B cell (primary cell): ENCODE measurements around the gene PAGE4.

Source experiments
- EZH2 ChIP-seq: IDR thresholded peaks from 2 replicates; pipeline ENCODE4 v1.6.1; 2012; ENCODE audit warnings: borderline replicate concordance, low read depth, mild to moderate bottlenecking, moderate library complexity, low read length; ENCODE audit not compliant: insufficient read depth, poor library complexity, severe bottlenecking
- TF ChIP-seq, protein P1 (sequence below): fragments of 200-600 bp; IDR thresholded peaks from one replicate; pipeline ENCODE4 v1.8.0; 2022; ENCODE audit warnings: antibody characterized with exemption, mild to moderate bottlenecking

DNA sequence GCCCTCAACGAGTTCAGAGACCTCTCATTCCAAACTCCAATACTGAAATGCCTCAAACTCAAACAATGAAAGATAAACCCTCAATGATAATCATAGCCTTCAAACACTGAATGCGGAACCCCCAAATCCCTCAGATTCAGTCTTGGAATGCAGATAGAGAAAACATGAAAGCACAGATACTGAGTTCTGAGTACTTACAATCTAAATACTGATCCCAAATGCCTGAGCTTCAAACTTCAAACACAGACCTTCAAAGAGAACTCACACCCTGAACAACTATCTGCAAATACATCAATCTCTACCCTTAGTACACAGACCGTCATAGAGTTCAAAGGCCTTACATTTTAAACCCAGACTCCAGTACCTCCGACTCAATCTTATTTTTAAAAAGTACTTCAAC is 16.9 kb upstream of the PAGE4 start:
- no peak for TF ChIP-seq EZH2
- TF ChIP-seq, protein P1, sequence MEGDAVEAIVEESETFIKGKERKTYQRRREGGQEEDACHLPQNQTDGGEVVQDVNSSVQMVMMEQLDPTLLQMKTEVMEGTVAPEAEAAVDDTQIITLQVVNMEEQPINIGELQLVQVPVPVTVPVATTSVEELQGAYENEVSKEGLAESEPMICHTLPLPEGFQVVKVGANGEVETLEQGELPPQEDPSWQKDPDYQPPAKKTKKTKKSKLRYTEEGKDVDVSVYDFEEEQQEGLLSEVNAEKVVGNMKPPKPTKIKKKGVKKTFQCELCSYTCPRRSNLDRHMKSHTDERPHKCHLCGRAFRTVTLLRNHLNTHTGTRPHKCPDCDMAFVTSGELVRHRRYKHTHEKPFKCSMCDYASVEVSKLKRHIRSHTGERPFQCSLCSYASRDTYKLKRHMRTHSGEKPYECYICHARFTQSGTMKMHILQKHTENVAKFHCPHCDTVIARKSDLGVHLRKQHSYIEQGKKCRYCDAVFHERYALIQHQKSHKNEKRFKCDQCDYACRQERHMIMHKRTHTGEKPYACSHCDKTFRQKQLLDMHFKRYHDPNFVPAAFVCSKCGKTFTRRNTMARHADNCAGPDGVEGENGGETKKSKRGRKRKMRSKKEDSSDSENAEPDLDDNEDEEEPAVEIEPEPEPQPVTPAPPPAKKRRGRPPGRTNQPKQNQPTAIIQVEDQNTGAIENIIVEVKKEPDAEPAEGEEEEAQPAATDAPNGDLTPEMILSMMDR: no peak
